ENCODE data around the gene GFAP. TPM values are rescaled to one million over a fixed set of nuclear protein-coding genes. Genes with fewer than 3 reads are reported as not detected.

GFAP gene
- total RNA-seq, 1 donor from 2014 or later, result 4.7 TPM

- no peak for DNase-seq
- no peak for ATAC-seq (ENCODE audit: poor library complexity)
- intact Hi-C loops (cut with DNase I), result no loop called here
These were observed 8.3 kb downstream of the GFAP start for GRCh38 chr17:44906763-44907728.

- ATAC-seq (ENCODE audit: poor library complexity) (no peak), DNase-seq (no peak)
- intact Hi-C loops (cut with DNase I), result no loop called here
These were observed 9.2 kb downstream of the GFAP start for GRCh38 chr17:44906010-44906646.

GRCh38 chr17:44905006-44906000 is 10.0 kb downstream of the GFAP start:
- ATAC-seq (ENCODE audit: poor library complexity) (no peak), DNase-seq (no peak)
- intact Hi-C loops (cut with DNase I), result no loop called here

GRCh38 chr17:44904001-44904984 is 11.0 kb downstream of the GFAP start:
- no peak for ATAC-seq (ENCODE audit: poor library complexity)
- DNase-seq, result peak; percentile 32
- intact Hi-C loops (cut with DNase I), result no loop called here

- DNase-seq (peak; percentile 27), ATAC-seq (ENCODE audit: poor library complexity) (no peak)
- intact Hi-C loops (cut with DNase I), result no loop called here
These were observed 12.2 kb downstream of the GFAP start for GRCh38 chr17:44903012-44903685.

- ATAC-seq (ENCODE audit: poor library complexity), result no peak
- intact Hi-C loops (cut with DNase I), result no loop called here
- DNase-seq, result peak; percentile 29
These were observed 13.1 kb downstream of the GFAP start for GRCh38 chr17:44902135-44902760.

- ATAC-seq (ENCODE audit: poor library complexity), result no peak
- DNase-seq, result no peak
- intact Hi-C loops (cut with DNase I), result no loop called here
These were observed 13.8 kb downstream of the GFAP start for GRCh38 chr17:44901411-44901921.

- intact Hi-C loops (cut with DNase I), result no loop called here
- ATAC-seq (ENCODE audit: poor library complexity) (no peak), DNase-seq (no peak)
These were observed 14.4 kb downstream of the GFAP start for GRCh38 chr17:44900894-44901293.

- DNase-seq (peak; percentile 95), ATAC-seq (ENCODE audit: poor library complexity) (peak; percentile 97)
- intact Hi-C loops (cut with DNase I), result no loop called here
These were observed 16.1 kb downstream of the GFAP start, which contains the start of gene EFTUD2 for GRCh38 chr17:44899074-44899782. EFTUD2 (minus strand) TSS chr17:44899445; CDS start chr17:44894521, 4,924 bp downstream.

GRCh38 chr17:44898768-44899073 is 16.6 kb downstream of the GFAP start:
- DNase-seq (no peak), ATAC-seq (ENCODE audit: poor library complexity) (no peak)
- intact Hi-C loops (cut with DNase I), result no loop called here

- DNase-seq, result no peak
- no peak for ATAC-seq (ENCODE audit: poor library complexity)
- intact Hi-C loops (cut with DNase I), result no loop called here
These were observed 20.7 kb downstream of the GFAP start for GRCh38 chr17:44894642-44895041.

- DNase-seq, result no peak
- no peak for ATAC-seq (ENCODE audit: poor library complexity)
- intact Hi-C loops (cut with DNase I), result no loop called here
These were observed 23.1 kb downstream of the GFAP start for GRCh38 chr17:44892250-44892649.

- DNase-seq (no peak), ATAC-seq (ENCODE audit: poor library complexity) (peak; percentile 50)
- intact Hi-C loops (cut with DNase I), result no loop called here
These were observed 26.3 kb downstream of the GFAP start for GRCh38 chr17:44889003-44889402.

GRCh38 chr17:44887971-44888954 is 27.0 kb downstream of the GFAP start:
- ATAC-seq (ENCODE audit: poor library complexity) (no peak), DNase-seq (no peak)
- intact Hi-C loops (cut with DNase I), result no loop called here

GRCh38 chr17:44887016-44887415 is 28.3 kb downstream of the GFAP start:
- DNase-seq (no peak), ATAC-seq (ENCODE audit: poor library complexity) (no peak)
- intact Hi-C loops (cut with DNase I), result no loop called here
